HG02623 (cell line): ENCODE results near the gene RFNG.

Source experiments
- ATAC-seq: cut with Tn5 transposase; IDR thresholded peaks from one replicate; pipeline ENCODE4 v1.9.1; 2021; ENCODE audit warnings: moderate library complexity; ENCODE audit not compliant: unreplicated experiment

Gene RFNG

GRCh38 chr17:82078433-82078832, 26.8 kb upstream of the RFNG start:
- ATAC-seq: no peak

- no peak for ATAC-seq
Observed at GRCh38 chr17:82077617-82078358, 26.2 kb upstream of the RFNG start.

- ATAC-seq: no peak
Observed at GRCh38 chr17:82076785-82077591, 25.4 kb upstream of the RFNG start.

GRCh38 chr17:82076018-82076784, 24.6 kb upstream of the RFNG start:
- no peak for ATAC-seq

GRCh38 chr17:82073446-82073845, 21.8 kb upstream of the RFNG start:
- ATAC-seq: no peak

- no peak for ATAC-seq
Observed at GRCh38 chr17:82072827-82073226, 21.2 kb upstream of the RFNG start.

GRCh38 chr17:82070611-82071010, 19.0 kb upstream of the RFNG start:
- ATAC-seq: no peak

- peak; percentile 59 for ATAC-seq
Observed at GRCh38 chr17:82065638-82066303, 14.2 kb upstream of the RFNG start, which contains the start of gene DUS1L. TSS of gene DUS1L (minus strand) at chr17:82065804. CDS start at chr17:82065059, 745 bp downstream.

GRCh38 chr17:82065193-82065637, 13.6 kb upstream of the RFNG start:
- peak; percentile 24 for ATAC-seq

GRCh38 chr17:82064433-82065192, 13.0 kb upstream of the RFNG start:
- no peak for ATAC-seq

GRCh38 chr17:82063424-82064415, 12.1 kb upstream of the RFNG start:
- ATAC-seq: no peak

GRCh38 chr17:82062984-82063368, 11.4 kb upstream of the RFNG start:
- no peak for ATAC-seq

GRCh38 chr17:82062076-82062983, 10.7 kb upstream of the RFNG start:
- no peak for ATAC-seq

- ATAC-seq: no peak
Observed at GRCh38 chr17:82061047-82061925, 9.7 kb upstream of the RFNG start.

GRCh38 chr17:82060614-82061013, 9.0 kb upstream of the RFNG start:
- no peak for ATAC-seq

- ATAC-seq: no peak
Observed at GRCh38 chr17:82060001-82060380, 8.4 kb upstream of the RFNG start.
